Kidney glomerular epithelial cell (primary cell): ENCODE results near the gene DSCAML1.

Experiments
- DNase-seq: peaks from one replicate; lab custom pipeline; 2025; lab: John Stamatoyannopoulos, UW

Gene DSCAML1, protein sequence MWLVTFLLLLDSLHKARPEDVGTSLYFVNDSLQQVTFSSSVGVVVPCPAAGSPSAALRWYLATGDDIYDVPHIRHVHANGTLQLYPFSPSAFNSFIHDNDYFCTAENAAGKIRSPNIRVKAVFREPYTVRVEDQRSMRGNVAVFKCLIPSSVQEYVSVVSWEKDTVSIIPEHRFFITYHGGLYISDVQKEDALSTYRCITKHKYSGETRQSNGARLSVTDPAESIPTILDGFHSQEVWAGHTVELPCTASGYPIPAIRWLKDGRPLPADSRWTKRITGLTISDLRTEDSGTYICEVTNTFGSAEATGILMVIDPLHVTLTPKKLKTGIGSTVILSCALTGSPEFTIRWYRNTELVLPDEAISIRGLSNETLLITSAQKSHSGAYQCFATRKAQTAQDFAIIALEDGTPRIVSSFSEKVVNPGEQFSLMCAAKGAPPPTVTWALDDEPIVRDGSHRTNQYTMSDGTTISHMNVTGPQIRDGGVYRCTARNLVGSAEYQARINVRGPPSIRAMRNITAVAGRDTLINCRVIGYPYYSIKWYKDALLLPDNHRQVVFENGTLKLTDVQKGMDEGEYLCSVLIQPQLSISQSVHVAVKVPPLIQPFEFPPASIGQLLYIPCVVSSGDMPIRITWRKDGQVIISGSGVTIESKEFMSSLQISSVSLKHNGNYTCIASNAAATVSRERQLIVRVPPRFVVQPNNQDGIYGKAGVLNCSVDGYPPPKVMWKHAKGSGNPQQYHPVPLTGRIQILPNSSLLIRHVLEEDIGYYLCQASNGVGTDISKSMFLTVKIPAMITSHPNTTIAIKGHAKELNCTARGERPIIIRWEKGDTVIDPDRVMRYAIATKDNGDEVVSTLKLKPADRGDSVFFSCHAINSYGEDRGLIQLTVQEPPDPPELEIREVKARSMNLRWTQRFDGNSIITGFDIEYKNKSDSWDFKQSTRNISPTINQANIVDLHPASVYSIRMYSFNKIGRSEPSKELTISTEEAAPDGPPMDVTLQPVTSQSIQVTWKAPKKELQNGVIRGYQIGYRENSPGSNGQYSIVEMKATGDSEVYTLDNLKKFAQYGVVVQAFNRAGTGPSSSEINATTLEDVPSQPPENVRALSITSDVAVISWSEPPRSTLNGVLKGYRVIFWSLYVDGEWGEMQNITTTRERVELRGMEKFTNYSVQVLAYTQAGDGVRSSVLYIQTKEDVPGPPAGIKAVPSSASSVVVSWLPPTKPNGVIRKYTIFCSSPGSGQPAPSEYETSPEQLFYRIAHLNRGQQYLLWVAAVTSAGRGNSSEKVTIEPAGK (N-terminal part only)

GRCh38 chr11:117796872-117797529, at the start of gene DSCAML1:
TSS of gene DSCAML1 (minus strand) at chr11:117797216. CDS start at chr11:117797079, 137 bp downstream.
- DNase-seq, result no peak

- DNase-seq, result peak; percentile 54
These were observed 46.9 kb upstream of the DSCAML1 start for GRCh38 chr11:117843666-117844484.

GRCh38 chr11:117842131-117842941, 45.3 kb upstream of the DSCAML1 start:
- no peak for DNase-seq

DNA sequence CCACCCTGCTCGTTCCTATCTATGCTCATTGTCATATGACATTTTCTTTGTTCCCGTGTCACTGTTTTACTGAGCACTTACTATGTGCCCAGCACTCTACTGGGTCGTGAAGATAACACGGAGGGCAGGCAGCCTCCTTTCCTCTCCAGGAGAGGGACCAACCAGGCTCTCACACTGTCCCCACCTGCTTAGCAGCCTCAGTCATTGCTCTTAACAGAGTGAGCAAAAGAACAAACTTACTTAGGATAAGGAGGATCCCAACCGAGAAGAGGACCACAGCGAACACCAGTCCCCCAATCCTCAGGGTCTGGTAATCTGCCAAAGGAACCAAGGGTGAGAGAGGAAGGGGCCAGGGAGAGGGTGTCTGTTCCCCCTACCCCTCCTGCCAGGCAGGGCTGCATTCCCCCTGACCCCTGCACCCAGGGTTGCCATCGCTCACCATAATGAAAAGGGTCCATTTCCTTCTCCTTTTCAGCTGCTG, 44.6 kb upstream of the DSCAML1 start:
- no peak for DNase-seq

- no peak for DNase-seq
These were observed 44.0 kb upstream of the DSCAML1 start for GRCh38 chr11:117840881-117841550.

GRCh38 chr11:117839936-117840813, 43.2 kb upstream of the DSCAML1 start:
- DNase-seq, result no peak

DNA sequence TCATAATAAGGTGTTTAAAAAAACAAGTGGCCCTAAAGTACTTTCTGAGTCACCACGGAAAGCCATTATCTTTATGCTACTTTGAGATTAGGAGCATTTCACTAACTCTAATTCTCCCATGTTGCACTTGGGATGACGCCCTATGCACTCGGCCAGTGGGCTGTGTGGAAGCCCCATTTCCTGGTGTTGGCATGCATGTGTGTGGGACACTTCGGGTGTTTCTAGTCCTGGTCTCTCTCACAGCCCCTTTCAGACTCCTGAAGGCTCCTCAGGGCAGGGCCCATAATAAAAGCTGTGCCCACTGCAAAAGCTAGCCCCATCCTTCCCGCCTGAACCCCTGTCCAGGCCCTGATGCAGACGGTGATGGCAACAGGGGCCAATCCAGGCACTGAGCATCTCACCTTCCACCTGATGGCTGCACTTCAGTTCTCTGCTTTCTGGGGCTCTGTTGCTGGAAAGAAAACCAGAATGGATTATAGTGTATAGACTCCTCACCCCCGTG, 42.4 kb upstream of the DSCAML1 start:
- no peak for DNase-seq

DNA sequence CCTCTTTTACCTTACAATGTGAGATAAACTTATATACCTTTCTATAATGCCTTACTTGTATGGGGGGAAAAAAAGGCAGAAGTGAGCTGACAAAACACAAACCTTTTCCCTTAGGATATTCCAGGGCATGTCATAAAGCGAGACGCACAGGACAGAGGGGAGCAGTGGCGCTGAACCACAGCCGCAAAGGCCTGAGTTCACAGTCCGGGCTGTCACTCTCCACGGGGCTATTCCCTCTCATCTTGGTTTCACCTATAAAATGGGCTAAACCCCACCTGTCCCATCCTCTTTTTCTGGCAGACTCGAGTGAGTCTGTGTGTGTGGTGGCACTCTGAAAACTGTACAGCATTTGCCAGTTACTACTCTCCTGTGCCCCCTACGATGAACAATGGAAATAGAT, 41.9 kb upstream of the DSCAML1 start:
- no peak for DNase-seq

DNA sequence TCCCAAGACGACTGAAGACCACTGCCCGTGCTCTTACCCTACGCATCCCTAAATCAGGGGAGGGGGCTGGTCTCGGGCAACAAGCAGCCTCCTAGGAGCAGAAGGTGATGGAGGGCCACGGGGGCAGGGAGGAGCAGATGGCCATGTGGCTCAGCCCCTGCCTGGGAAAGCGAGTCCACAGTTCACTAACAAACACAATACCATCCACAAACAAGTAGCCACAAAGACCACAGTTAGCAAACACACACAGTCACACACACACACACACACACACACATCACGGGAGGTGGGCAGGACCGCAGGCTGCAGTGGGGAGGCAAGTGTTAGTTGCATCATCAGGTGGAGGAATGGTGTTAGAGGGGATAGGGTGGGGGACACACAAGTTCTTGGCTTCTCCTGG, 40.8 kb upstream of the DSCAML1 start:
- no peak for DNase-seq

DNA sequence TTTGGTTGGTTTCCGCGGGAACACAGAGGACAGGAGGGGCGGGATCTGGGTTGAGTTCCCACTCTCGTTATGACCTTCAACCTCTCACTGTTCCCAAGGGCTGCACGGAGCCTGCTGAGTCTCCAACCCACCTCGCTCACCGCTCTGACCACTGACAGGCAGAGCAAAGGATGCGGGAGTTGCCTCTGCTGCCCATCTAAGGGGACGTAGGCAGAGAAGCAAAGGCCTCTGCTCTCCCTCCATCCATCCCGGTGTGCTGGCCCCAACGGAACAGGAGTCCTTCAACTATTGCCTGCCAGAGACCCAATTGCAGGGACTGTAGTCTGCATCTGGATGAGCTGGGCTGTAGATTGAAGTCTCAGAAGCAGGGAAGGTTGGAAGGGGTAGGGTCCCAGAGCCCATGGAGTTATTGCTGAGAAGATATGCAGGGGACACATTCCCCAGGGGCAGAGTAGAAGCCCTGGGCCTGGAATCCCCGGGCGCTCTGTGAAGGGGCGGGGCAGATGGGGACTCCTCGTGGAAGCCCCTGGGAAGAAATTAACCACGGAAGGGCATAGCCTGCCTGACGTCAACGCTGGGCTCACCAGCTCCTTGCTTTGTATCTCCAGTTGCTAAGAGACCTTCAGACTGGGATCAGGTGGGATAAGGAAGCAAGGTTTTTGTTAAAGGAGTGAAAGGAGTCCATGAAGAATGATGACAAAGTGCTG, 40.2 kb upstream of the DSCAML1 start:
- no peak for DNase-seq

- no peak for DNase-seq
These were observed 39.3 kb upstream of the DSCAML1 start for GRCh38 chr11:117836077-117836960.

DNA sequence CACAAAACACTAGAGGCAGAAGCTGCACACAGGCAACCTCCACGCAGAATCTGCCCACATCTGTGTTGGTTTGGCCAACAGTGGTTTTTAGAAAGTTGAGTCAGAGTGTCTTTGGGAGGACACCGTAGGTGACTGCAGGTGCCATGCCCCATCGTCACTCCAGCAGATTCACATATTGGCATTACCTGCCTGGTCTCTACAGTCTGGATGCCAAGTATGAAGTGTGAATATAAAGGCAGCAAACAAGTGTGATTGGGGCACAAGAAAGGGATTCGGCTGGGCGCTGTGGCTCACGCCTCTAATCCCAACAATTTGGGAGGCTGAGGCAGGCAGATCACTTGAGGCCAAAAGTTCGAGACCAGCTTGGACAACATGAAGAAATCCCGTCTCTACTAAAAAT, 38.6 kb upstream of the DSCAML1 start:
- no peak for DNase-seq

DNA sequence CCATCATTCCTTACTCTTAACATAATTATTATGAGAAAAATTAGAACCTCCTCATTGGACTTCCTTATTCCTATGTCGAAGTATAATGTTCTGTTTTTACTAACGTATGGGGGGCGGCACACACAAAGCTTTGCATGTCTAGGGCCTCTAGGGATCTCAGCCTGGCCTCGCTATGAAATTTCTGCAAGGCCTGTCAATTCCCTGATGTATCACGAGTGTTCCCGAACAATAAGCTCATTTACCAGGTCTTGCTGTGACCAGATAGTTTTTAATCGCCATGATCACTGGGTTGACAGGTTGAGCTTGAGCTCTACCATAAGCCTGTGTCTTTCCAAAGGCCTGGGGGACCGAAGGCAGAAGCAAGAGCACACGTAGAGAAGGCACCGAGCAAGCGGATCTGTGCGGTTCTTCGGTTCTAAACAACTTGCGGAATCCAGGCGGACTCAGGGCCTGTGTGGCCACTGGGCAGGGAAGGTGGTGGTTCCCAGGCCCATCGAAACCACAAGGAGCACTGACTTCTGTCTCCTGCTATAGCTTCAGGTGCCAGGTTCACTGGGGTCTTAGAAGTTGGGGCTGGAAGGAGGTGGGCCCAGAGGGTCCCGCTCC, 37.9 kb upstream of the DSCAML1 start:
- no peak for DNase-seq

GRCh38 chr11:117834068-117834810, 37.2 kb upstream of the DSCAML1 start:
- no peak for DNase-seq

DNA sequence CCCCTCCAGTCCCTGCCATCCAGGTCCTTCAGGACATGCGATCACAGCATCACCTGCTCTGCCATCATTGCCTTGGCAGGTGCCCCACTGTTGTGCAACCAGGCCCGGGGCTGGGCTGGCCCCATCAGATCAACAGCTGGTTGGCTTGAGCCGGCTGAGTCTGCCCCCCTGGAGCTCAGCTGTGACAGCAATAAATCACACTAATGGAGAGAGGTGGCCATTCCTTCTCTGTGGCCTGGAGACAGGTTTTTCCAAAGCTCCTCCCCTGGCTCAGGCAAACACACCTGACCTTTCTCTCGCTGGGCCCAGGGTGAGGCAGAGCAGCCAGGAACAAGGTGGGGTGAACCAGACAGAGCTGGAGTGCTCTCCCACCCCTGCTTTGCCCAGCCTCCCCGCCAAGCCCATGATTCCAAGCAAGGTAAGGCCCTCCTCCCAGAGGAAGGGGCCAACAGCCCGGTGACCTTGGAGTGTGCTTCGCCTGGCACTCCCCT, 36.4 kb upstream of the DSCAML1 start:
- DNase-seq, result no peak
